Gastrocnemius medialis (tissue), 4 donors: ENCODE measurements around the gene NHSL1. TPM values are rescaled to one million over a fixed set of nuclear protein-coding genes. Genes with fewer than 3 reads are reported as not detected.

Experiments used
- ATAC-seq, 2 donors: fragments of 150-250 bp; one replicate each; pipeline ENCODE4 v1.9.1; 2016
- DNase-seq, 2 donors: peaks; one replicate each; pipeline ENCODE4 v3.0.0-alpha.2; 2019
- H3K27ac ChIP-seq, 4 donors: fragments of 200-600 bp; sonication (generic); 1 replicate in 1 of 4; 2 replicates in 3 of 4; pipeline ENCODE4 v1.5.1; 2016 to 2018; ENCODE audit warnings: mild to moderate bottlenecking in 2 of 4, moderate library complexity in 1 of 4
- H3K27me3 ChIP-seq, 3 donors: fragments of 200-600 bp; sonication (generic) in 2 of 3; 1 replicate in 1 of 3; 2 replicates in 2 of 3; pipeline versions ENCODE4 v1.5.1 to v1.6.0; 2016 to 2019; ENCODE audit warnings: mild to moderate bottlenecking in 1 of 3, moderate library complexity in 1 of 3
- H3K36me3 ChIP-seq, 2 donors: fragments of 200-600 bp; sonication (generic) in 1 of 2; one replicate each; pipeline ENCODE4 v1.5.1; 2017 to 2018
- H3K4me1 ChIP-seq, 2 donors: fragments of 200-600 bp; sonication (generic) in 1 of 2; one replicate each; pipeline ENCODE4 v1.5.1; 2016 to 2017; ENCODE audit warnings: mild to moderate bottlenecking in 2 of 2
- H3K4me3 ChIP-seq, 4 donors: fragments of 200-600 bp; sonication (generic) in 3 of 4; 1 replicate in 1 of 4; 2 replicates in 3 of 4; pipeline ENCODE4 v1.5.1; 2016 to 2019; ENCODE audit warnings: mild to moderate bottlenecking in 2 of 4
- H3K9me3 ChIP-seq, 3 donors: fragments of 200-600 bp; sonication (generic) in 2 of 3; 1 replicate in 1 of 3; 2 replicates in 2 of 3; pipeline ENCODE4 v1.5.1; 2016 to 2019
- POLR2A ChIP-seq, 2 donors: fragments of 450-650 bp; IDR thresholded peaks; one replicate each; pipeline ENCODE4 v1.6.1; 2017; ENCODE audit warnings: antibody characterized with exemption in 2 of 2, mild to moderate bottlenecking in 2 of 2, moderate library complexity in 2 of 2
- in situ Hi-C, 4 donors: fragments of 200-750 bp; cut with MboI; loops; one replicate each; pipeline versions ENCODE4 v1.15.0 to v1.8.0; 2017; ENCODE audit warnings: low sequenced_read_pairs in 4 of 4
- intact Hi-C: fragments of 100-400 bp; cut with DNase I; formaldehyde crosslinking; loops from one replicate; pipeline ENCODE4 v1.15.1; 2023; ENCODE audit warnings: low total_unique reads
- total RNA-seq, 4 donors: library from RNA; depleted of rRNA; stranded (reverse); fragments of >200 nt; gene quantifications; one replicate each; pipeline versions ENCODE4 v1.1.0 to v1.2.3, GENCODE V29; 2016
- TF ChIP-seq, protein P1 (sequence below), 5 experiments: fragments of 450-650 bp in 3 of 5; fragments of 200-600 bp in 2 of 5; sonication (generic) in 2 of 5; IDR thresholded peaks in 4 of 5; conservative IDR thresholded peaks in 1 of 5; 1 replicate in 4 of 5; 2 replicates in 1 of 5; pipeline ENCODE4 v1.5.1; 2016 to 2019; ENCODE audit warnings: antibody characterized with exemption in 5 of 5, mild to moderate bottlenecking in 3 of 5, moderate library complexity in 3 of 5

The NHSL1 gene
- total RNA-seq, 4 donors from 2014 or later: 0.31 to 2.0 (median 1.1) TPM

DNA sequence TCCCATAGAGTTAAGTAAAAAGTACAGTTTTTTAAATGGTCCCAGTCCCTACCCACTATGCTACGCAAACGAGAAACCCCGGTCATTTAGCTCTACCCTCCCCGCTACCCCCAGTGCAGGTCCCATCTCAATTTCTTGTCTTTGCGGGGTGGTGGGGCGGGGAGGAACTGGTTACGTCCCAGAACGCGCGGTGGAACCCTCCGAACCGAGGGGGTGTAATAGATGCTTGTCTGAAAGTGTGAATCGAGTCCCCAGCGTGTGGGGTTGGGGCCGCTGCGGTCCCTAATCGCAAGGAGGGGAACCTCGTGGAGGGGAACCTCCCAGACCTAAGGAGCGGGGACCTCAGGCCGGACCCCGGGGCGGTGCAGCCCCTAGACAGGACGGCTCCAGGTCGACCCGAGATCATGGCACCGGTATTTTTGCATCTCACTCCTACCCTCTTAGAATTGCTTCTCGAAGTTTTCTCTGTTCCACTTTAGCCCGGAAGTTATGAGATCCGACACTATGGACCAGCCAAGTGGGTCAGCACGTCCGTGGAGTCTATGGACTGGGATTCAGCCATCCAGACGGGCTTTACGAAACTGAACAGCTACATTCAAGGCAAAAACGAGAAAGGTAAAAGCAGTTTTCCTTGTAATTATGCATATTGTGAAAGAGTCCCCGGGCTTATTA lies 94.5 kb downstream of the NHSL1 start:
- ATAC-seq (peak; percentile 26 to 28), DNase-seq (peak in 1 of 2 donors; percentile 5)
- in situ Hi-C loops (loop anchor here in 3 of 4 donors (10.0 to 25.0 kb wide), 2 partner anchors 290 to 357 kb away; partner anchors contain the start of gene CCDC28A (in 1 of the 3)), intact Hi-C loops (loop anchor here (2.0 to 10.0 kb wide), 4 partner anchors 288 to 1186 kb away; partner anchors contain the start of genes CCDC28A, IFNGR1 and TNFAIP3)
- Histone ChIP-seq H3K27ac (peak overlapping the region; percentile 92 to 97 (median 94)), H3K4me1 (peaks cover 8 to 9% of the 10 kb centered on the region in 2 donors), H3K36me3 (peaks cover 0 to 42% of the 10 kb centered on the region in 2 donors), H3K27me3 (no peaks in the 10 kb centered on the region), H3K9me3 (no peaks in the 10 kb centered on the region), H3K4me3 (peak overlapping the region; percentile 65 to 92 (median 84))
- TF ChIP-seq, protein P1, sequence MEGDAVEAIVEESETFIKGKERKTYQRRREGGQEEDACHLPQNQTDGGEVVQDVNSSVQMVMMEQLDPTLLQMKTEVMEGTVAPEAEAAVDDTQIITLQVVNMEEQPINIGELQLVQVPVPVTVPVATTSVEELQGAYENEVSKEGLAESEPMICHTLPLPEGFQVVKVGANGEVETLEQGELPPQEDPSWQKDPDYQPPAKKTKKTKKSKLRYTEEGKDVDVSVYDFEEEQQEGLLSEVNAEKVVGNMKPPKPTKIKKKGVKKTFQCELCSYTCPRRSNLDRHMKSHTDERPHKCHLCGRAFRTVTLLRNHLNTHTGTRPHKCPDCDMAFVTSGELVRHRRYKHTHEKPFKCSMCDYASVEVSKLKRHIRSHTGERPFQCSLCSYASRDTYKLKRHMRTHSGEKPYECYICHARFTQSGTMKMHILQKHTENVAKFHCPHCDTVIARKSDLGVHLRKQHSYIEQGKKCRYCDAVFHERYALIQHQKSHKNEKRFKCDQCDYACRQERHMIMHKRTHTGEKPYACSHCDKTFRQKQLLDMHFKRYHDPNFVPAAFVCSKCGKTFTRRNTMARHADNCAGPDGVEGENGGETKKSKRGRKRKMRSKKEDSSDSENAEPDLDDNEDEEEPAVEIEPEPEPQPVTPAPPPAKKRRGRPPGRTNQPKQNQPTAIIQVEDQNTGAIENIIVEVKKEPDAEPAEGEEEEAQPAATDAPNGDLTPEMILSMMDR (IDR thresholded peaks at IDR 0.05 in 4 of 5, conservative IDR thresholded peaks at IDR 0.05 in 1 of 5): no peak
- TF ChIP-seq POLR2A (IDR thresholded peaks at IDR 0.05): no peak

DNA sequence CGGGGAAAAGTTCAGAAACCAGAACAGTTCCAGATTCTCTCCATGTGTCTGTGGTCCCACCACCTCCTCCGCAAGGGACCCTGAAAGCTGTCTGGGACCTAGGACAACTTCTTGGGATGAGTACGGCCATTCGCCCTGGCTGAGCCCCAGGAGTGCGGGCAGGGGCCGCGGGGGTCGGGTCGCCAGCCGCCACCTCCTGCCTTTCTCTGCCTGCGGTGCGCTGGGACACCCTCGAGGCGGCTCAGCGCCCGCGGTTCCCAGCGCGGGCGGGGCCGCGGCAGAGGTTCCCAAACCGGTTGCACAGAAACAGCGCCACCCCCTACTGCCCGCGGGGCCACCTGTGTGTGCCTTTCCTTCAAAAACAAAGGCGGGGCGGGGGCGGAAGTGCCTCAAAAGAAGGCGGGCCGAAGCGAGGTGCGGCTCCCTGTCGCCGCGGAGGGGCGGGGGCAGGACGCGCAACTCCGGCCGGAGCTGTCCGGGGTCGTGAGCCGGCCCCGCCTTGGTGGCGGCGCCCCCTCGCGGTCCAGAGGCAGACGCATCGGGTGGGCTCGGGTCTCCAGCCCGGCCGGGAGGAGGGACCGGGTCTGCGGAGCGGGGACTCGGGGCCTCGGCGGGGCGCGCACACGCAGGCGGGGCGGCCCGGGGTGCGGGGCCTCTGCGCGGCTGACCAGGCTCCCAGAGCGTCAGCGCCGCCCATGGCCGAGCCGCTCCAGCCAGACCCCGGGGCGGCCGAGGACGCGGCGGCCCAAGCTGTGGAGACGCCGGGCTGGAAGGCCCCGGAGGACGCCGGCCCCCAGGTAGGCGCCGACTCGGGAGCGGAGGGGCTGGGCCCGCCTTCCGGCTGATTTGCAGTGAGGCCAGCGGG lies 95.3 kb downstream of the NHSL1 start, which contains the start of gene HEBP2:
HEBP2 (plus strand) TSS at position 423 of the 865 bp plus-strand sequence; CDS start at position 696, 273 bp downstream.
- Histone ChIP-seq H3K4me3 (peak within 1 kb of the TSS; percentile 65 to 92 (median 84)), H3K27ac (peak within 1 kb of the TSS; percentile 92 to 97 (median 94)), H3K9me3 (no peaks in the 10 kb centered on the region), H3K36me3 (peaks cover 0 to 34% of the 10 kb centered on the region in 2 donors), H3K4me1 (peaks cover 8 to 9% of the 10 kb centered on the region in 2 donors), H3K27me3 (no peaks in the 10 kb centered on the region)
- peak; percentile 95 to 96 for DNase-seq
- peak; percentile 89 to 93 for ATAC-seq
- intact Hi-C loops (loop anchor here (2.0 to 10.0 kb wide), 4 partner anchors 287 to 1185 kb away; partner anchors contain the start of genes CCDC28A, IFNGR1 and TNFAIP3), in situ Hi-C loops (loop anchor here in 3 of 4 donors (10.0 to 25.0 kb wide), 2 partner anchors 289 to 358 kb away; partner anchors contain the start of gene CCDC28A (in 1 of the 3))
- peak; percentile 81 to 91 for TF ChIP-seq POLR2A (IDR thresholded peaks at IDR 0.05)
- TF ChIP-seq, protein P1 (IDR thresholded peaks at IDR 0.05 in 4 of 5, conservative IDR thresholded peaks at IDR 0.05 in 1 of 5): peak in 4 of 5 experiments; percentile 39 to 79 (median 78)

DNA sequence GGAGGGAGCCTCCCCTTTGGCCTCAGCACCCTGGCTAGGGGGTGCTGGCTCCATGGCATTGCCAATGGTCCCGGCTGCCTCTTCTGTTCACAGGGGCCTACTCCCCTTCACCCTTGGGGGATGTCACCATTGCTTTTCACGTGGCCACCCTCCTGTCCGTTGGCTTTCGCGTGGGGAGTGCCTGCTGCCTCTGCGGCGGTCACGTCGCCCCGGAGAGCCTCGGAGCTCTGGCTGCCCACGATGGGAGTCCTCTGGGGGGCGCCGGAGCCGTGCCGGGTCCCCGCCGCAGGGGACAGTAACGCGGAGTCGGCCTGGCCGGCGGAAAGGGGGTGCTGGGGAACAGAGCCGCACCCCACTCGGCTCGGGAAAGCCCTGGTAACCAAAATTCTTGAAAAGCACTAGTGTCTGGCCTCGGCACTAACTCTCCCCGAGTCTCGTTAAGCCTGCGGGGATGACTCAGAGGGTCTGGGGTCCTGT lies 95.9 kb downstream of the NHSL1 start:
- TF ChIP-seq POLR2A (IDR thresholded peaks at IDR 0.05): no peak
- TF ChIP-seq, protein P1 (IDR thresholded peaks at IDR 0.05 in 4 of 5, conservative IDR thresholded peaks at IDR 0.05 in 1 of 5): peak in 3 of 5 experiments; percentile 14 to 50 (median 19)
- no peaks in the 10 kb centered on the region for H3K27me3 ChIP-seq
- peak overlapping the region; percentile 65 to 92 (median 84) for H3K4me3 ChIP-seq
- in situ Hi-C loops (loop anchor here in 3 of 4 donors (10.0 to 25.0 kb wide), 2 partner anchors 289 to 359 kb away; partner anchors contain the start of gene CCDC28A (in 1 of the 3)), intact Hi-C loops (loop anchor here (5.0 to 10.0 kb wide), 2 partner anchors 371 to 536 kb away; partner anchors contain the start of genes CCDC28A and TNFAIP3)
- peak; percentile 8 to 19 for DNase-seq
- H3K36me3 ChIP-seq: peaks cover 0 to 28% of the 10 kb centered on the region in 2 donors
- H3K4me1 ChIP-seq: peaks cover 8 to 9% of the 10 kb centered on the region in 2 donors
- no peaks in the 10 kb centered on the region for H3K9me3 ChIP-seq
- peak overlapping the region; percentile 92 to 97 (median 94) for H3K27ac ChIP-seq
- peak; percentile 31 to 38 for ATAC-seq

DNA sequence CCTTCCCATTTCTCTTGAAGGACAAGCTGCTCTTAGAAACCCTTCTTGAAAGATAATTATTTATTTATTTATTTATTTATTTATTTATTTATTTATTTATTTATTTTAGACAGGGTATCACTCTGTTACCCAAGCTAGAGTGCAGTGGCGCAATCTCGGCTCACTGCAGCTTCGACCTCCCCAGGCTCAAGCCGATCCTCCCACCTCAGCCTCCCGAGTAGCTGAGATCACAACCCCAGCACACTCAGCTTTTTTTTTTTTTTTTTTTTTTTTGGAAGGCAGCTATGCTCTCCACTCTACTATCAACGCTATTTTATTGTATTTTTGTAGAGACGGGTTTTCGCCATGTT lies 96.5 kb downstream of the NHSL1 start:
- ATAC-seq: no peak
- Histone ChIP-seq H3K36me3 (peaks cover 0 to 24% of the 10 kb centered on the region in 2 donors), H3K4me3 (peak overlapping the region; percentile 65 to 92 (median 84)), H3K27me3 (no peaks in the 10 kb centered on the region), H3K9me3 (no peaks in the 10 kb centered on the region), H3K27ac (peak overlapping the region; percentile 92 to 97 (median 94)), H3K4me1 (peaks cover 8 to 9% of the 10 kb centered on the region in 2 donors)
- in situ Hi-C loops (loop anchor here in 3 of 4 donors (10.0 to 25.0 kb wide), 2 partner anchors 288 to 359 kb away; partner anchors contain the start of gene CCDC28A (in 1 of the 3)), intact Hi-C loops (loop anchor here (5.0 to 10.0 kb wide), 2 partner anchors 372 to 536 kb away; partner anchors contain the start of genes CCDC28A and TNFAIP3)
- TF ChIP-seq POLR2A (IDR thresholded peaks at IDR 0.05): no peak
- TF ChIP-seq, protein P1 (IDR thresholded peaks at IDR 0.05 in 4 of 5, conservative IDR thresholded peaks at IDR 0.05 in 1 of 5): no peak
- no peak for DNase-seq
